Measurements from ENCODE around the gene INTS2. TPM values are rescaled to one million over a fixed set of nuclear protein-coding genes. Genes with fewer than 3 reads are reported as not detected.
"Not testable (repeated sequence)": the region's sequence is repeated elsewhere in the genome, so short reads cannot be mapped to it uniquely, and the experiment has no call there.

Gene INTS2
- total RNA-seq, 5 donors from 2014 or later (not counting 1 experiment from before 2014, with no cell fraction given): 15.2 to 21.2 (median 16.9) TPM

DNA sequence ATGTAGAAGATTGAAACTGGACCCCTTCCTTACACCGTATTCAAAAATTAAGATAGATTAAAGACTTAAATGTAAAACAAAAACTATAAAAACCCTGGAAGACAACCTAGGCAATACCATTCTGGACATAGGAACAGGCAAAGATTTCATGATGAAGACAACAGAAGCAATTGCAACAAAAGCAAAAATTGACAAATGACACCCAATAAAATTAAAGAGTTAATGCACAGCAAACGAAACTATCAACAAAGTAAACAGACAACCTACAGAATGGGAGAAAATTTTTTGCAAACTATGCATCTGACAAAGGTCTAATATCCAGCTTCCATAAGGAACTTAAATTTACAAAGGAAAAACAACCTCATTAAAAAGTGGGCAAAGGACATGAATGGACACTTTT lies 101.6 kb downstream of the INTS2 start:
- H3K4me3 Mint-ChIP-seq; H3K27ac Mint-ChIP-seq; POLR2A ChIA-PET; H3K9me3 Mint-ChIP-seq; H3K27ac ChIP-seq (ENCODE audit: low read length); DNase-seq; H3K4me3 ChIP-seq (ENCODE audit: control insufficient read depth in 1 of 2, extremely low read depth in 1 of 2, low read length in 1 of 2); ATAC-seq (replicated peaks in 1 of 4); H3K27me3 Mint-ChIP-seq; H3K4me1 ChIP-seq (ENCODE audit: control insufficient read depth in 1 of 2, extremely low read depth in 1 of 2, insufficient read depth in 2 of 2, low read length in 2 of 2); H3K36me3 ChIP-seq (ENCODE audit: control insufficient read depth in 2 of 2, extremely low read depth in 1 of 2, insufficient read depth in 1 of 2, low read length in 1 of 2); H3K27me3 ChIP-seq (replicated peaks in 1 of 2; ENCODE audit: control insufficient read depth in 2 of 2, extremely low read depth in 1 of 2, insufficient read depth in 2 of 2, low read length in 1 of 2); H3K4me1 Mint-ChIP-seq; H3K9me3 ChIP-seq: not testable (repeated sequence)
- peaks cover 21% of the 10 kb centered on the region for H3K36me3 Mint-ChIP-seq
- CTCF ChIA-PET: interaction anchor here (0.6 kb wide), 2 partner anchors 317 to 492 kb away, joined by 3 to 4 read pairs; no protein-coding TSS in a partner anchor
- WGBS (ENCODE audit: insufficient coverage): no CpG with 5 or more reads among the region's 2 CpGs

DNA sequence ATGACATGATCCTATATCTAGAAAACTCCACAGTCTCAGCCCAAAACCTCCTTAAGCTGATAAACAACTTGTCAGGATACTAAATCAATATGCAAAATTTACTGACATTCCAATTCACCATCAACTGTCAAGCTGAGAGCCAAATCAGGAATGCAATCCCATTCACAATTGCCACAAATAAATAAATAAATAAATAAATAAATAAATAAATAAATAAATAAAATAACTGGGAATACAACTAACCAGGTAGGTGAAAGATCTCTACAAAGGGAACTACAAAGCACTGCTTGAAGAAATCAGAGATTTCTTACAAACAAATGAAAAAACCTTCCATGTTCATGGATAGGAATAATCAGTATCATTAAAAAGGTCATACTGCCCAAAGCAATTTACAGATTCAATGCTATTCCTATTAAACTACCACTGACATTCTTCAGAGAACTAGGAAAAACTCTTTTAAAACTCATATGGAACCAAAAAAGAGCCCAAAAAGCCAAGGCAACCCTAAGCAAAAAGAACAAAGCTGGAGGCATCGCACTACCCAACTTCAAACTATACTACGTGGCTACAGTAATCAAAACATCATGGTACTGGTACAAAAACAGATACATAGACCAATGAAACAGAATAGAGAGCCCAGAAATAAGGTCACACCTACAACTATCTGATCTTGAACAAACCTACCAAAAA lies 102.2 kb downstream of the INTS2 start:
- no peak overlapping the region for H3K4me3 Mint-ChIP-seq
- H3K27ac Mint-ChIP-seq: no peak overlapping the region
- Histone ChIP-seq H3K36me3 (ENCODE audit: control insufficient read depth in 2 of 2, extremely low read depth in 1 of 2, insufficient read depth in 1 of 2, low read length in 1 of 2) (no peaks in the 10 kb centered on the region), H3K27me3 (replicated peaks in 1 of 2; ENCODE audit: control insufficient read depth in 2 of 2, extremely low read depth in 1 of 2, insufficient read depth in 2 of 2, low read length in 1 of 2) (no peaks in the 10 kb centered on the region), H3K9me3 (no peaks in the 10 kb centered on the region), H3K27ac (ENCODE audit: low read length) (no peak overlapping the region), H3K4me1 (ENCODE audit: control insufficient read depth in 1 of 2, extremely low read depth in 1 of 2, insufficient read depth in 2 of 2, low read length in 2 of 2) (no peaks in the 10 kb centered on the region), H3K4me3 (ENCODE audit: control insufficient read depth in 1 of 2, extremely low read depth in 1 of 2, low read length in 1 of 2) (no peak overlapping the region)
- H3K36me3 Mint-ChIP-seq: peaks cover 24% of the 10 kb centered on the region
- WGBS (ENCODE audit: insufficient coverage): 80% methylated on average over 1 of the region's 2 CpGs
- peaks cover 0 to 4% (median 0%) of the 10 kb centered on the region in 3 donors for H3K9me3 Mint-ChIP-seq
- H3K27me3 Mint-ChIP-seq: no peaks in the 10 kb centered on the region
- no peaks in the 10 kb centered on the region for H3K4me1 Mint-ChIP-seq
- DNase-seq (no peak), ATAC-seq (replicated peaks in 1 of 4) (no peak)
- POLR2A ChIA-PET: no interaction called here
- CTCF ChIA-PET: no interaction called here

DNA sequence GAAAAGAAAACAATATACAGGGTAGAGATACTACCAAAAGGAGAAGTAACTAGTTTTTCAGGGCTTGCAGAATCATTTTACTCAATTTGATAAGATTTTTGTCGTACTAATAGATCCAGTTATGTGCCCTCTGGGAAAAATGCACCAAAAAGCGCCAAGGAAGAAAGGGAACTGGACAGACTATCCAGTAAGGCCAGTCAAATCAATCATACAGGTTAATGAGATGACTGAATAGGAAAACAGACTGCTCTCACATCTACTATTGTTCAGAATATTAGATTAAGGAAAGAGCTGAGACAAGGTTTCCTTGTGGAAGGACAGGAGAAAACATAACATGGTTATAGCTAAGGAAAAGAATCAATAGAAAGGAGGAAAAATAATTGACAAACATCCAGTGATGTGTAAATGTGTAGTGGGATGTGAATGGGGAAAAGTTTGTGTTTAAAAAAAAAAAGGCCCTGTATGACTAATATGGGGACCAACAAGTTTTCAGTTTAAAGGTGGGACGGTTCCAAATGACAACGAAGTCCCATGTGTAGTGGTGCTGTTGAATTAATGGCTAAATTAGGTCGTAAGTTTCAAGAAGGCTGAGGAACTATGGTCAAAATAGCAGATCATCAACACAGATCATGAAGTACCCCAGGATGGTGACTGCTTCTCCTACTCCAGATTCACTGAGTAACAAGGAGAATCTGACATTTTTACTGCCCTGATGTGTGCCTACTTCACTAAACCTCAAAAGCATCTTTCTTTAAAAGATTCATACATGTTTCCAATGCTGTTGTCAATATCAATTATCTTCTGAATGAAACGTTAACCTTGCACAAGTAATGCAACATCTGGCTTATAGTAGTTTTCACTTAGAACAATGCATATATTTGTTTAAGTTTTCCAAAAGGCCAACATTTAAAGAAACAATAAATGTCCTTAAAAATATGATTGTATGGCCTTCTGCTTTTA lies 105.2 kb downstream of the INTS2 start:
- ChIA-PET CTCF (interaction anchor here in 1 of 2 donors (0.7 kb wide), 1 partner anchor 13 kb away, joined by 3 read pairs; no protein-coding TSS in a partner anchor), POLR2A (interaction anchor here in 1 of 2 donors (0.6 kb wide), 1 partner anchor 287 kb away, joined by 3 read pairs; no protein-coding TSS in a partner anchor)
- Mint-ChIP-seq H3K36me3 (peaks cover 30% of the 10 kb centered on the region), H3K4me3 (no peak overlapping the region), H3K9me3 (no peaks in the 10 kb centered on the region), H3K27me3 (no peaks in the 10 kb centered on the region), H3K4me1 (no peaks in the 10 kb centered on the region), H3K27ac (no peak overlapping the region)
- Histone ChIP-seq H3K36me3 (ENCODE audit: control insufficient read depth in 2 of 2, extremely low read depth in 1 of 2, insufficient read depth in 1 of 2, low read length in 1 of 2) (no peaks in the 10 kb centered on the region), H3K4me1 (ENCODE audit: control insufficient read depth in 1 of 2, extremely low read depth in 1 of 2, insufficient read depth in 2 of 2, low read length in 2 of 2) (no peaks in the 10 kb centered on the region), H3K9me3 (no peaks in the 10 kb centered on the region), H3K4me3 (ENCODE audit: control insufficient read depth in 1 of 2, extremely low read depth in 1 of 2, low read length in 1 of 2) (no peak overlapping the region), H3K27me3 (replicated peaks in 1 of 2; ENCODE audit: control insufficient read depth in 2 of 2, extremely low read depth in 1 of 2, insufficient read depth in 2 of 2, low read length in 1 of 2) (no peaks in the 10 kb centered on the region), H3K27ac (ENCODE audit: low read length) (no peak overlapping the region)
- 80% methylated on average over 1 of the region's 6 CpGs for WGBS (ENCODE audit: insufficient coverage)
- DNase-seq (no peak), ATAC-seq (replicated peaks in 1 of 4) (no peak)

GRCh38 chr17:61821655-61822054 lies 106.1 kb downstream of the INTS2 start:
- Mint-ChIP-seq H3K9me3 (no peaks in the 10 kb centered on the region), H3K4me3 (no peak overlapping the region), H3K36me3 (peaks cover 25% of the 10 kb centered on the region), H3K27ac (no peak overlapping the region), H3K4me1 (no peaks in the 10 kb centered on the region), H3K27me3 (no peaks in the 10 kb centered on the region)
- Histone ChIP-seq H3K4me3 (ENCODE audit: control insufficient read depth in 1 of 2, extremely low read depth in 1 of 2, low read length in 1 of 2) (no peak overlapping the region), H3K27ac (ENCODE audit: low read length) (no peak overlapping the region), H3K36me3 (ENCODE audit: control insufficient read depth in 2 of 2, extremely low read depth in 1 of 2, insufficient read depth in 1 of 2, low read length in 1 of 2) (no peaks in the 10 kb centered on the region), H3K4me1 (ENCODE audit: control insufficient read depth in 1 of 2, extremely low read depth in 1 of 2, insufficient read depth in 2 of 2, low read length in 2 of 2) (no peaks in the 10 kb centered on the region), H3K27me3 (replicated peaks in 1 of 2; ENCODE audit: control insufficient read depth in 2 of 2, extremely low read depth in 1 of 2, insufficient read depth in 2 of 2, low read length in 1 of 2) (no peaks in the 10 kb centered on the region), H3K9me3 (no peaks in the 10 kb centered on the region)
- ChIA-PET POLR2A (no interaction called here), CTCF (no interaction called here)
- DNase-seq: no peak
- no peak for ATAC-seq (replicated peaks in 1 of 4)
- WGBS (ENCODE audit: insufficient coverage): 75% methylated on average over 4 of the region's 4 CpGs

DNA sequence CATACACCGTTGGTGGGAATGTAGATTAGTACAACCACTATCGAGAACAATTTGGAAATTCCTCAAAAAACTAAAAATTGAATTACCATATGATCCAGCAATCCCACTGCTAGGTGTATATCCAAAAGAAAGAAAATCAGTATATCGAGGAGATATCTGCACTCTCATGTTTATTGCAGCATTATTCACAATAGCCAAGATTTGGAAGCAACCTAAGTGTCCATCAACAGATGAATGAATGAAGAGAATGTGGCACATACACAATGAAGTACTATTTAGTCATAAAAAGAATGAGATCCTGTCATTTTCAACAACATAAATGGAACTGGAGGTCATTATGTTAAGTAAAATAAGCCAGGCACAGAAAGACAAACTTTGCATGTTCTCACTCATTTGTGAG lies 108.5 kb downstream of the INTS2 start:
- not testable (repeated sequence) for ATAC-seq (replicated peaks in 1 of 4)

DNA sequence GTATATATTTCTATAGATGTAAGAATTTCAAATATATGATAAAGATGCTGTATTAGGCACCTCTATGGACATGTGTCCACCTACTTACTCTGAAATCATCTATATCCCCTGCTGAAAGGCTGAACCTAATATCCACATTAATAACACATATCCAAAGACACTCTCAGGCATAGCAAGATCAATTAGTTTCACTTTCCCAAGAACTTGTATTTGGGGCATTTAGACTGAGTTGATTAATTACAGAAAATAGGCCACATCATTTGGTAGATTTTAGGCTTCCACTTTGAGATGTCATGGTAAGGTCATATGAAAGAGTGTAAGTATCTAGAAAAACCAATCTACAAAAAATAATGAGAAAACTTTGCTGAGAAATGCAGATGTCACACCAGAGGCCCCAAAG lies 109.6 kb downstream of the INTS2 start:
- no peaks in the 10 kb centered on the region for H3K4me1 ChIP-seq (ENCODE audit: control insufficient read depth in 1 of 2, extremely low read depth in 1 of 2, insufficient read depth in 2 of 2, low read length in 2 of 2)
- H3K36me3 ChIP-seq (ENCODE audit: control insufficient read depth in 2 of 2, extremely low read depth in 1 of 2, insufficient read depth in 1 of 2, low read length in 1 of 2): no peaks in the 10 kb centered on the region
- no peak overlapping the region for H3K27ac Mint-ChIP-seq
- no peaks in the 10 kb centered on the region for H3K9me3 ChIP-seq
- H3K4me1 Mint-ChIP-seq: peaks cover 0 to 3% (median 0%) of the 10 kb centered on the region in 3 donors
- ChIA-PET CTCF (no interaction called here), POLR2A (no interaction called here)
- H3K36me3 Mint-ChIP-seq: peaks cover 21% of the 10 kb centered on the region
- no peak overlapping the region for H3K27ac ChIP-seq (ENCODE audit: low read length)
- no peak overlapping the region for H3K4me3 Mint-ChIP-seq
- ATAC-seq (replicated peaks in 1 of 4) (no peak), DNase-seq (no peak)
- H3K9me3 Mint-ChIP-seq: no peaks in the 10 kb centered on the region
- H3K27me3 ChIP-seq (replicated peaks in 1 of 2; ENCODE audit: control insufficient read depth in 2 of 2, extremely low read depth in 1 of 2, insufficient read depth in 2 of 2, low read length in 1 of 2): no peaks in the 10 kb centered on the region
- no peak overlapping the region for H3K4me3 ChIP-seq (ENCODE audit: control insufficient read depth in 1 of 2, extremely low read depth in 1 of 2, low read length in 1 of 2)
- H3K27me3 Mint-ChIP-seq: no peaks in the 10 kb centered on the region

More for the DNA sequence above, 108.5 kb downstream of the INTS2 start:
- H3K4me1 Mint-ChIP-seq; H3K27ac ChIP-seq (ENCODE audit: low read length); DNase-seq; POLR2A ChIA-PET; H3K9me3 Mint-ChIP-seq; H3K36me3 ChIP-seq (ENCODE audit: control insufficient read depth in 2 of 2, extremely low read depth in 1 of 2, insufficient read depth in 1 of 2, low read length in 1 of 2); H3K4me3 ChIP-seq (ENCODE audit: control insufficient read depth in 1 of 2, extremely low read depth in 1 of 2, low read length in 1 of 2); H3K27me3 ChIP-seq (replicated peaks in 1 of 2; ENCODE audit: control insufficient read depth in 2 of 2, extremely low read depth in 1 of 2, insufficient read depth in 2 of 2, low read length in 1 of 2); H3K4me1 ChIP-seq (ENCODE audit: control insufficient read depth in 1 of 2, extremely low read depth in 1 of 2, insufficient read depth in 2 of 2, low read length in 2 of 2); CTCF ChIA-PET; H3K27ac Mint-ChIP-seq; H3K9me3 ChIP-seq; H3K4me3 Mint-ChIP-seq; H3K27me3 Mint-ChIP-seq: not testable (repeated sequence)
- peaks cover 20% of the 10 kb centered on the region for H3K36me3 Mint-ChIP-seq
- no CpG with 5 or more reads among the region's 3 CpGs for WGBS (ENCODE audit: insufficient coverage)

All from T-cell (primary cell).